ENCODE measurements around the gene NEK9. TPM values are rescaled to one million over a fixed set of nuclear protein-coding genes. Genes with fewer than 3 reads are reported as not detected.

Gene NEK9
- total RNA-seq, 1 experiment from 2014 or later: 29.6 TPM

GRCh38 chr14:75092698-75093097 is 34.1 kb downstream of the NEK9 start:
- CTCF ChIA-PET: no interaction called here
- DNase-seq (no peak), ATAC-seq (no peak)
- Histone ChIP-seq H3K9me2 (replicated peaks; ENCODE audit: low read length) (no peaks in the 10 kb centered on the region), H3K4me1 (ENCODE audit: insufficient read depth, low read length) (no peaks in the 10 kb centered on the region), H3K4me2 (ENCODE audit: low read length) (no peak overlapping the region), H3K9me3 (ENCODE audit: low read length) (no peaks in the 10 kb centered on the region), H2AFZ (ENCODE audit: low read length) (no peak overlapping the region), H4K20me1 (ENCODE audit: low read length) (no peaks in the 10 kb centered on the region), H3F3A (ENCODE audit: low read length, unreplicated experiment) (no peaks in the 10 kb centered on the region), H3K79me2 (ENCODE audit: low read length) (no peaks in the 10 kb centered on the region), H3K36me3 (ENCODE audit: low read depth, low read length) (peaks cover 12% of the 10 kb centered on the region; the same call in 1 of the 2 replicates), H3K9ac (ENCODE audit: low read length) (no peak overlapping the region), H3K27me3 (ENCODE audit: low read length) (no peaks in the 10 kb centered on the region), H3K4me3 (ENCODE audit: low read length) (no peak overlapping the region), H3K27ac (ENCODE audit: low read length) (no peak overlapping the region)
- BruUV-seq (replicated peaks): no TSS peak
- intact Hi-C loops (cut with micrococcal nuclease): no loop called here
- POLR2A ChIA-PET (ENCODE audit: unreplicated experiment): no interaction called here
- no peak for TF ChIP-seq CTCF (conservative IDR thresholded peaks at IDR 0.05; ENCODE audit: low read depth, low read length)
- TF ChIP-seq EZH2 (IDR thresholded peaks at IDR 0.05; ENCODE audit: low read length, unreplicated experiment): no peak
- TF ChIP-seq EZH2phosphoT487 (IDR thresholded peaks at IDR 0.05; ENCODE audit: borderline replicate concordance, low read length): no peak

DNA sequence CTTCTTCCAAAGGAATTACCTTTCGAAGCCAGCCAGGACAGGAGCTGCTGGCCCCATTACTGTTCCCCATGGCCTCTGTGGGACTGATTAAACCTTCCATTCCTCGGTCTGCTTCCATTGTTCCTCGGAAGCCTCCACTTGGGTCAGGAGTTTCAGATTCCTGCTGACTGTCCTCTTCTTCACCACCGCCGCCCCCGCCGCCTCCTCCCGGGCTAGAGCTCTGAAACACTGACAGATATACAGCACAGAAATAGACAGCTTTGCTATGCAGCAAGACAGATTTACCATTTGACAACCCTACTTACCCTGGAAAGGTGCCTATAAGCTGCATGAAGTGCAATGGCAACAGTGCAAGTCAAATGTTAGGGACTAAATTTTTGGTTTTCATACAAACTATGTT is 35.6 kb downstream of the NEK9 start:
- no peak overlapping the region for H3K4me2 ChIP-seq (ENCODE audit: low read length)
- TF ChIP-seq EZH2 (IDR thresholded peaks at IDR 0.05; ENCODE audit: low read length, unreplicated experiment) (no peak), CTCF (conservative IDR thresholded peaks at IDR 0.05; ENCODE audit: low read depth, low read length) (no peak), EZH2phosphoT487 (IDR thresholded peaks at IDR 0.05; ENCODE audit: borderline replicate concordance, low read length) (no peak)
- H4K20me1 ChIP-seq (ENCODE audit: low read length): no peaks in the 10 kb centered on the region
- no peaks in the 10 kb centered on the region for H3K79me2 ChIP-seq (ENCODE audit: low read length)
- H3K9me3 ChIP-seq (ENCODE audit: low read length): no peaks in the 10 kb centered on the region
- no peak overlapping the region for H2AFZ ChIP-seq (ENCODE audit: low read length)
- DNase-seq: no peak
- no TSS peak for BruUV-seq (replicated peaks)
- no peak overlapping the region for H3K4me3 ChIP-seq (ENCODE audit: low read length)
- H3K27me3 ChIP-seq (ENCODE audit: low read length): no peaks in the 10 kb centered on the region
- no peaks in the 10 kb centered on the region for H3K4me1 ChIP-seq (ENCODE audit: insufficient read depth, low read length)
- no peaks in the 10 kb centered on the region for H3K9me2 ChIP-seq (replicated peaks; ENCODE audit: low read length)
- intact Hi-C loops (cut with micrococcal nuclease): no loop called here
- no peak overlapping the region for H3K9ac ChIP-seq (ENCODE audit: low read length)
- H3K27ac ChIP-seq (ENCODE audit: low read length): no peak overlapping the region
- H3F3A ChIP-seq (ENCODE audit: low read length, unreplicated experiment): no peaks in the 10 kb centered on the region
- ChIA-PET CTCF (no interaction called here), POLR2A (ENCODE audit: unreplicated experiment) (no interaction called here)
- ATAC-seq: no peak
- peaks cover 21% of the 10 kb centered on the region; the same call in 1 of the 2 replicates for H3K36me3 ChIP-seq (ENCODE audit: low read depth, low read length)

DNA sequence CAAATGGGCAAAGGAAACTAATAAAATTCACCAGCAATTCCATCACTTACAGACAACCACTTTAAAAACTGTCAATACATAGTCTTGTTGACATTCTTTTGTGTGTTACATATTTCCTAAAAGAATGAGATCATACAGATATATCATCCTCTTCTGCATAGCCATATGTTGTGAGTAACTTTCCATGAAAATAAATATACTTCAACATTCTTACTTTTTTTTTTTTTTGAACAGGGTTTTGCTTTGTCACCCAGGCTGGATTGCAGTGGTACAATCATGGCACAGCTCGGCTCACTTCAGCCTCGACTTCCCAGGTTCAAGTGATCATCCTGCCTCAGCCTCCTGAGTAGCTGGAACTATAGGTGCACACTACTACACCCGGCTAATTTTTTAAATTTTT is 36.5 kb downstream of the NEK9 start:
- H3K36me3 ChIP-seq (ENCODE audit: low read depth, low read length): peaks cover 24% of the 10 kb centered on the region; the same call in 1 of the 2 replicates
- H3K4me3 ChIP-seq (ENCODE audit: low read length): no peak overlapping the region
- ATAC-seq: no peak
- no TSS peak for BruUV-seq (replicated peaks)
- intact Hi-C loops (cut with micrococcal nuclease): no loop called here
- H3K79me2 ChIP-seq (ENCODE audit: low read length): no peaks in the 10 kb centered on the region
- no peak for TF ChIP-seq CTCF (conservative IDR thresholded peaks at IDR 0.05; ENCODE audit: low read depth, low read length)
- no peak for TF ChIP-seq EZH2phosphoT487 (IDR thresholded peaks at IDR 0.05; ENCODE audit: borderline replicate concordance, low read length)
- TF ChIP-seq EZH2 (IDR thresholded peaks at IDR 0.05; ENCODE audit: low read length, unreplicated experiment): no peak
- no peaks in the 10 kb centered on the region for H3K9me3 ChIP-seq (ENCODE audit: low read length)
- no peak overlapping the region for H3K4me2 ChIP-seq (ENCODE audit: low read length)
- H3K27ac ChIP-seq (ENCODE audit: low read length): no peak overlapping the region
- ChIA-PET CTCF (interaction anchor here (0.6 to 0.7 kb wide), 2 partner anchors 8 to 179 kb away, joined by 4 to 5 read pairs; no protein-coding TSS in a partner anchor), POLR2A (ENCODE audit: unreplicated experiment) (no interaction called here)
- DNase-seq: no peak
- H3K9me2 ChIP-seq (replicated peaks; ENCODE audit: low read length): no peaks in the 10 kb centered on the region
- H3K27me3 ChIP-seq (ENCODE audit: low read length): no peaks in the 10 kb centered on the region
- H3K9ac ChIP-seq (ENCODE audit: low read length): no peak overlapping the region
- no peaks in the 10 kb centered on the region for H3K4me1 ChIP-seq (ENCODE audit: insufficient read depth, low read length)
- no peaks in the 10 kb centered on the region for H4K20me1 ChIP-seq (ENCODE audit: low read length)
- H2AFZ ChIP-seq (ENCODE audit: low read length): no peak overlapping the region
- H3F3A ChIP-seq (ENCODE audit: low read length, unreplicated experiment): no peaks in the 10 kb centered on the region
